ENCODE results near the gene CAPN15. TPM values are rescaled to one million over a fixed set of nuclear protein-coding genes. Genes with fewer than 3 reads are reported as not detected.
A peak's percentile ranks its signal among the peaks of the same experiment; 100 is the strongest.

The CAPN15 gene
- total RNA-seq, 6 experiments from 2014 or later, result 17.3 to 34.3 (median 23.3) TPM

DNA sequence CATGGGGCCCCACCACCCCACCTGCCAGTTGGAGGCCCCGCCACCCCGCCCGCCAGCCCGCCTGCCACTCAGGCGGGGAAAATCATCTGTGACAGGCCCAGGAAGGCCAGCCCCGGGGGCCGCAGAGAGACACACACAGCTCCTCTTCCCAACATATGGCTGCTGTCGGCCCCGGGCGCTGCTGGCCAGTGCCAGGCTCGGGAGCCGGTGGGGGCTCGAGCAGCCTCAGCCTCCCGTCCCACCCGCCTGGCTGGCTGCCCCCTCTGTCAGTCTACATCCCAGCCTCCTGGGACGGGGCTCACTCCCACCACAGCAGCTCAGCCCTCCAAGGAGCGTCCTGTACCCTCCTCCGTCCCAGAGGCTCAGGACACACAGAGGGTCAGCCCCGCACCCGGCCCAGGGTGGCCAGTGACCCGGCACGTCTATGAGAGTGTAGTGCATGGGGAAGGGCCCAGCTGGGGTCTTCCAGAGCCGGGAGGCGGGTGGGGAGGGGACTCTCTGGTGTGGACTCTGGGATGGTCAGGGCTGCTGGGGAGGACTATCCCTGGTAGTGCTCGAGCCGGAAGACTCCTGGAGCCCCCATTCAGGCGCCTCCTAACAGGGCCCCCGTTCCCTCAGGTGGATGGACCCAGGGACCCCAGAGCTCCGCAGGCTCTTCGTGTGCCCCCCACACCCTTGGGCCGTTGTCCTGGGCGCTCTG is 29.1 kb downstream of the CAPN15 start:
- DNase-seq (no peak), ATAC-seq (no peak)
- Histone ChIP-seq H3K4me3 (no peak overlapping the region), H3K27ac (no peak overlapping the region), H3K9me3 (no peaks in the 10 kb centered on the region), H3K27me3 (no peaks in the 10 kb centered on the region), H3K4me1 (peaks cover 0 to 10% (median 0%) of the 10 kb centered on the region in 4 donors), H3K36me3 (peaks cover 0 to 8% (median 4%) of the 10 kb centered on the region in 4 donors)
- intact Hi-C loops (cut with DNase I), result no loop called here
- WGBS (ENCODE audit: insufficient coverage, low coverage, low lambda C conversion rate, missing lambda C conversion rate), result no CpG with 5 or more reads among the region's 32 CpGs
- TF ChIP-seq, protein P1, sequence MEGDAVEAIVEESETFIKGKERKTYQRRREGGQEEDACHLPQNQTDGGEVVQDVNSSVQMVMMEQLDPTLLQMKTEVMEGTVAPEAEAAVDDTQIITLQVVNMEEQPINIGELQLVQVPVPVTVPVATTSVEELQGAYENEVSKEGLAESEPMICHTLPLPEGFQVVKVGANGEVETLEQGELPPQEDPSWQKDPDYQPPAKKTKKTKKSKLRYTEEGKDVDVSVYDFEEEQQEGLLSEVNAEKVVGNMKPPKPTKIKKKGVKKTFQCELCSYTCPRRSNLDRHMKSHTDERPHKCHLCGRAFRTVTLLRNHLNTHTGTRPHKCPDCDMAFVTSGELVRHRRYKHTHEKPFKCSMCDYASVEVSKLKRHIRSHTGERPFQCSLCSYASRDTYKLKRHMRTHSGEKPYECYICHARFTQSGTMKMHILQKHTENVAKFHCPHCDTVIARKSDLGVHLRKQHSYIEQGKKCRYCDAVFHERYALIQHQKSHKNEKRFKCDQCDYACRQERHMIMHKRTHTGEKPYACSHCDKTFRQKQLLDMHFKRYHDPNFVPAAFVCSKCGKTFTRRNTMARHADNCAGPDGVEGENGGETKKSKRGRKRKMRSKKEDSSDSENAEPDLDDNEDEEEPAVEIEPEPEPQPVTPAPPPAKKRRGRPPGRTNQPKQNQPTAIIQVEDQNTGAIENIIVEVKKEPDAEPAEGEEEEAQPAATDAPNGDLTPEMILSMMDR (IDR thresholded peaks at IDR 0.05), result no peak
- no peak for TF ChIP-seq POLR2A (IDR thresholded peaks at IDR 0.05)

GRCh38 chr16:557463-558297 is 30.2 kb downstream of the CAPN15 start:
- no peaks in the 10 kb centered on the region for H3K9me3 ChIP-seq
- H3K4me3 ChIP-seq, result no peak overlapping the region
- peaks cover 0 to 10% (median 0%) of the 10 kb centered on the region in 4 donors for H3K4me1 ChIP-seq
- no peak overlapping the region for H3K27ac ChIP-seq
- no peak for ATAC-seq
- WGBS (ENCODE audit: insufficient coverage, low coverage, low lambda C conversion rate, missing lambda C conversion rate), result no CpG with 5 or more reads among the region's 23 CpGs
- no peak for DNase-seq
- no peaks in the 10 kb centered on the region for H3K36me3 ChIP-seq
- H3K27me3 ChIP-seq, result no peaks in the 10 kb centered on the region
- no peak for TF ChIP-seq POLR2A (IDR thresholded peaks at IDR 0.05)
- TF ChIP-seq, protein P1 (IDR thresholded peaks at IDR 0.05), result no peak
- intact Hi-C loops (cut with DNase I), result no loop called here

DNA sequence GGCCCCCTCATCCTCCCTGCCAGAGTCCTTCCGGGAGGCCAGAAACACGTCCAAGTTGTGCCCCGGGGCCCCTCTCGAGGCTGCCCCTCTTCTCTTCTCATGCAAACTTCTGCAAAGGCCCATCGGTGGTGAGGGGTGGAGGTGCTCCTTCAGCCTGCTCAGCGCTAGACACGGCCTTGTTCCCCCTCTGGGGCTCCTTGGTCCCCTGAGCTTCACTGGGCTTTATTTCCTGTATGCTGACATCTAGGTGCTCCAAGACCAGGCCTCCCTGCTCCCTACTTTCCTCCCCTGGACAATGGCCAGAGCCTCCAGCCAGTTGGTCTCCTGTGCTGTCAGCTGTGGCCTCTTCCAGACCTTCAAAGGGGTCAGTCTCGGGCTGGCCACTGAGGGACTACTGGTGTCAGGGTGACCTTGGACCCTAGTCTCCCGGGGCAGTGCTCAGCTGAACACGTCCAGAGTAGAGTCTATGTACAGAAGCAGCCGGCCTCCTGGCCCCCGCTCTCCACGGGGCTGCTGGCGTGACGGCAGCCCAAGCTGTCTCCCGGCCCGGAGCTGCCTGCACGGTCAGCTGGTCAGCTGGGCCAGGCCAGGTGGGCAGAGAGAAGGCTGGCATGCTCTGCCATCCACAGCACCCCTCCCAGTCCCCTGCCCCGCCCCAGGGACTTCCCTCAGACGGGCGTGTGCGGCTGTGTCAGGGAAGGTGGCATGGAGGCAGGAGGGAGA is 30.9 kb downstream of the CAPN15 start:
- DNase-seq (peak in 1 of 3 donors; percentile 68), ATAC-seq (peak; percentile 51 to 66 (median 62))
- intact Hi-C loops (cut with DNase I), result no loop called here
- Histone ChIP-seq H3K27ac (no peak overlapping the region), H3K27me3 (no peaks in the 10 kb centered on the region), H3K9me3 (no peaks in the 10 kb centered on the region), H3K4me3 (no peak overlapping the region), H3K4me1 (peaks cover 0 to 10% (median 0%) of the 10 kb centered on the region in 4 donors), H3K36me3 (no peaks in the 10 kb centered on the region)
- WGBS (ENCODE audit: insufficient coverage, low coverage, low lambda C conversion rate, missing lambda C conversion rate), result 24% methylated on average over 3 of the region's 22 CpGs
- TF ChIP-seq, protein P1 (IDR thresholded peaks at IDR 0.05), result no peak
- TF ChIP-seq POLR2A (IDR thresholded peaks at IDR 0.05), result no peak

DNA sequence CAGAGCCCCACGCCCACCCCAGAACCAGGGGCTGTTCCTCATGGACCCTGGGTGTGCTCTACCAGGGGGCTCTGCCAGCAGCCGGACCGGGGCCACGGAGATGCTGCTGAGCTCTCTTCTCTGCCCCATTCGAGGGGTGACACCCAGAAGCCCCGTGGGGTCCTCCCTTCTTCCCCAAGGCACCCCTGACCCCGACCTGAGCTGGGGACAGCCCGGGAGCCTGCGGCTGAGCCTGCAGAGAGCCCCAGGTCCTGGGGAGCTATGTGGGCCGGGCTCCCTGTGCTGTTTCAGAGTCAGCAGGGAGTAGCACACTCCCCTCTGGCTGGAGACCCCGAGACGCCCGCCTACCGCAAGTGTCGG is 31.5 kb downstream of the CAPN15 start:
- ATAC-seq, result peak in 1 of 4 donors; percentile 2
- Histone ChIP-seq H3K9me3 (no peaks in the 10 kb centered on the region), H3K4me1 (peaks cover 0 to 10% (median 0%) of the 10 kb centered on the region in 4 donors), H3K4me3 (no peak overlapping the region), H3K27me3 (no peaks in the 10 kb centered on the region), H3K27ac (no peak overlapping the region), H3K36me3 (no peaks in the 10 kb centered on the region)
- no peak for TF ChIP-seq POLR2A (IDR thresholded peaks at IDR 0.05)
- TF ChIP-seq, protein P1 (IDR thresholded peaks at IDR 0.05), result no peak
- intact Hi-C loops (cut with DNase I), result no loop called here
- 93% methylated on average over 5 of the region's 15 CpGs for WGBS (ENCODE audit: insufficient coverage, low coverage, low lambda C conversion rate, missing lambda C conversion rate)
- DNase-seq, result no peak

Measured in right lobe of liver (tissue), 6 donors.